Caco-2 (cell line): ENCODE measurements around the gene EPHA2. TPM values are rescaled to one million over a fixed set of nuclear protein-coding genes. Genes with fewer than 3 reads are reported as not detected.

Experiments used
- BruUV-seq: library from RNA; stranded (reverse); fragments of 400-500 nt; replicated peaks from 2 replicates; lab custom pipeline; 2021; lab: Mats Ljungman, UMichigan
- CTCF ChIA-PET: fragments of 300-600 bp; sonication (Branson Sonifier 250); formaldehyde crosslinking; loops from one replicate; lab custom pipeline; 2022; ENCODE audit warnings: antibody characterized with exemption; lab: Charles Lee
- POLR2A ChIA-PET: fragments of 300-600 bp; sonication (Branson Sonifier 250); formaldehyde crosslinking; loops from one replicate; lab custom pipeline; 2022; ENCODE audit warnings: antibody characterized with exemption; lab: Charles Lee
- DNase-seq, 2 experiments: peaks; one replicate each; pipeline versions ENCODE4 v3.0.0 to v3.0.0-alpha.2; 2020 to 2022
- H3K27me3 ChIP-seq: replicated peaks from 2 replicates; pipeline ENCODE4 v1.6.0; 2011; ENCODE audit warnings: low read length; ENCODE audit not compliant: control insufficient read depth, insufficient read depth
- H3K36me3 ChIP-seq: 2 replicates; pipeline ENCODE4 v1.5.1; 2011; ENCODE audit warnings: low read length; ENCODE audit not compliant: control insufficient read depth, insufficient read depth
- H3K4me1 ChIP-seq: fragments of 250-450 bp; sonication (Bioruptor Pico); 2 replicates; pipeline ENCODE4 v1.5.1; 2020; ENCODE audit warnings: mild to moderate bottlenecking
- H3K4me3 ChIP-seq: 2 replicates; pipeline ENCODE4 v1.5.1; 2011; ENCODE audit warnings: low read depth, mild to moderate bottlenecking, control low read depth, low read length
- H3K9me3 ChIP-seq: fragments of 250-450 bp; sonication (Bioruptor Pico); 2 replicates; pipeline ENCODE4 v1.5.1; 2020; ENCODE audit warnings: mild to moderate bottlenecking, moderate library complexity
- H3K27ac Mint-ChIP-seq: one replicate; pipeline ENCODE4 v1.8.0; 2022; ENCODE audit warnings: mixed read lengths; ENCODE audit not compliant: unreplicated experiment
- H3K27me3 Mint-ChIP-seq: one replicate; pipeline ENCODE4 v1.8.0; 2022; ENCODE audit warnings: mixed read lengths; ENCODE audit not compliant: insufficient read depth, unreplicated experiment
- H3K36me3 Mint-ChIP-seq: one replicate; pipeline ENCODE4 v1.8.0; 2022; ENCODE audit warnings: mild to moderate bottlenecking, mixed read lengths; ENCODE audit not compliant: insufficient read depth, unreplicated experiment
- H3K4me1 Mint-ChIP-seq: one replicate; pipeline ENCODE4 v1.8.0; 2022; ENCODE audit warnings: low read depth, mixed read lengths; ENCODE audit not compliant: unreplicated experiment
- H3K4me3 Mint-ChIP-seq: one replicate; pipeline ENCODE4 v1.8.0; 2022; ENCODE audit warnings: mild to moderate bottlenecking, moderate library complexity, mixed read lengths; ENCODE audit not compliant: unreplicated experiment
- H3K9me3 Mint-ChIP-seq: one replicate; pipeline ENCODE4 v1.8.0; 2022; ENCODE audit warnings: mixed read lengths; ENCODE audit not compliant: unreplicated experiment
- CTCF ChIP-seq, 2 experiments: fragments of 200-600 bp in 1 of 2; IDR thresholded peaks; 1 replicate in 1 of 2; 2 replicates in 1 of 2; pipeline versions ENCODE4 v1.5.1 to v1.8.0; 2011 to 2022; ENCODE audit warnings: antibody characterized with exemption in 1 of 2, control low read depth in 1 of 2, inconsistent platforms in 1 of 2, low read depth in 1 of 2, low read length in 1 of 2, mild to moderate bottlenecking in 1 of 2, moderate library complexity in 1 of 2; ENCODE audit not compliant: insufficient read depth in 1 of 2, severe bottlenecking in 1 of 2, unreplicated experiment in 1 of 2
- intact Hi-C: fragments of 100-400 bp; cut with micrococcal nuclease; formaldehyde crosslinking; loops from one replicate; pipeline ENCODE4 v1.10.0; 2022; ENCODE audit not compliant: unreplicated experiment
- total RNA-seq: library from RNA; stranded (reverse); gene quantifications from 2 replicates; pipeline ENCODE4 v1.2.3, GENCODE V29; 2022

EPHA2 gene
- total RNA-seq, 1 experiment from 2014 or later = 31.2 TPM

GRCh38 chr1:16146279-16147155, 9.4 kb downstream of the EPHA2 start:
- Mint-ChIP-seq H3K9me3 (no peaks in the 10 kb centered on the region), H3K27ac (peak overlapping the region; percentile 96), H3K27me3 (no peaks in the 10 kb centered on the region), H3K4me3 (peak overlapping the region; percentile 72), H3K4me1 (peaks cover 31% of the 10 kb centered on the region), H3K36me3 (peaks cover 90% of the 10 kb centered on the region)
- intact Hi-C loops = loop anchor here (2.0 kb wide), 1 partner anchor 36 kb away; no protein-coding TSS in a partner anchor
- DNase-seq = peak; percentile 91 to 92
- BruUV-seq = TSS peak; percentile 91
- ChIA-PET POLR2A (interaction anchor here (0.8 to 2.0 kb wide), 3 partner anchors 8 to 25 kb away, joined by 3 to 7 read pairs (median 4); partner anchors contain the start of gene EPHA2), CTCF (interaction anchor here (1.9 kb wide), 1 partner anchor 64 kb away, joined by 6 read pairs; no protein-coding TSS in a partner anchor)
- no peak for TF ChIP-seq CTCF (IDR thresholded peaks at IDR 0.05; ENCODE audit: insufficient read depth in 1 of 2, low read depth in 1 of 2, low read length in 1 of 2, severe bottlenecking in 1 of 2, unreplicated experiment in 1 of 2)
- no peaks in the 10 kb centered on the region for H3K9me3 ChIP-seq
- no peak overlapping the region for H3K4me3 ChIP-seq
- H3K27me3 ChIP-seq = no peaks in the 10 kb centered on the region
- H3K4me1 ChIP-seq = peaks cover 75% of the 10 kb centered on the region
- peaks cover 5% of the 10 kb centered on the region for H3K36me3 ChIP-seq

GRCh38 chr1:16145662-16146278, 10.1 kb downstream of the EPHA2 start:
- H3K27me3 Mint-ChIP-seq = no peaks in the 10 kb centered on the region
- peak in 1 of 2 experiments; percentile 54 for DNase-seq
- H3K4me3 Mint-ChIP-seq = peak overlapping the region; percentile 72
- Histone ChIP-seq H3K9me3 (no peaks in the 10 kb centered on the region), H3K4me3 (no peak overlapping the region), H3K27me3 (no peaks in the 10 kb centered on the region), H3K4me1 (peaks cover 74% of the 10 kb centered on the region), H3K36me3 (peaks cover 4% of the 10 kb centered on the region)
- TF ChIP-seq CTCF (IDR thresholded peaks at IDR 0.05; ENCODE audit: insufficient read depth in 1 of 2, low read depth in 1 of 2, low read length in 1 of 2, severe bottlenecking in 1 of 2, unreplicated experiment in 1 of 2) = no peak
- H3K36me3 Mint-ChIP-seq = peaks cover 90% of the 10 kb centered on the region
- ChIA-PET POLR2A (interaction anchor here (0.8 to 2.5 kb wide), 3 partner anchors 9 to 33 kb away, joined by 3 to 52 read pairs (median 12); partner anchors contain the start of gene EPHA2), CTCF (no interaction called here)
- TSS peak; percentile 34 for BruUV-seq
- peaks cover 36% of the 10 kb centered on the region for H3K4me1 Mint-ChIP-seq
- H3K9me3 Mint-ChIP-seq = no peaks in the 10 kb centered on the region
- intact Hi-C loops = loop anchor here (2.0 kb wide), 1 partner anchor 37 kb away; no protein-coding TSS in a partner anchor
- H3K27ac Mint-ChIP-seq = peak overlapping the region; percentile 96

- H3K4me3 Mint-ChIP-seq = peak overlapping the region; percentile 72
- no peaks in the 10 kb centered on the region for H3K9me3 Mint-ChIP-seq
- no peaks in the 10 kb centered on the region for H3K27me3 Mint-ChIP-seq
- intact Hi-C loops = no loop called here
- H3K27me3 ChIP-seq = no peaks in the 10 kb centered on the region
- no TSS peak for BruUV-seq
- no peak for TF ChIP-seq CTCF (IDR thresholded peaks at IDR 0.05; ENCODE audit: insufficient read depth in 1 of 2, low read depth in 1 of 2, low read length in 1 of 2, severe bottlenecking in 1 of 2, unreplicated experiment in 1 of 2)
- peaks cover 73% of the 10 kb centered on the region for H3K4me1 ChIP-seq
- CTCF ChIA-PET = no interaction called here
- H3K9me3 ChIP-seq = no peaks in the 10 kb centered on the region
- H3K4me1 Mint-ChIP-seq = peaks cover 37% of the 10 kb centered on the region
- DNase-seq = peak; percentile 54 to 79
- peak overlapping the region; percentile 96 for H3K27ac Mint-ChIP-seq
- H3K36me3 Mint-ChIP-seq = peaks cover 91% of the 10 kb centered on the region
- peaks cover 4% of the 10 kb centered on the region for H3K36me3 ChIP-seq
- H3K4me3 ChIP-seq = no peak overlapping the region
- POLR2A ChIA-PET = interaction anchor here (0.6 to 2.5 kb wide), 3 partner anchors 10 to 207 kb away, joined by 4 to 52 read pairs (median 12); partner anchors contain the start of gene EPHA2
Observed at GRCh38 chr1:16145030-16145661, 10.7 kb downstream of the EPHA2 start.
